Cardiac muscle cell (in vitro differentiated cells and primary cell): ENCODE results near the gene COL19A1. TPM values are rescaled to one million over a fixed set of nuclear protein-coding genes. Genes with fewer than 3 reads are reported as not detected.

Source experiments
- DNase-seq, 2 donors: peaks; one replicate each; pipeline versions ENCODE4 v3.0.0 to v3.0.0-alpha.2; 2010 to 2017; ENCODE audit warnings: low read depth in 1 of 2, low spot score in 1 of 2
- H3K27ac ChIP-seq: fragments of 200-600 bp; sonication (generic); 2 replicates; pipeline ENCODE4 v1.5.1; 2016
- H3K27me3 ChIP-seq: fragments of 200-600 bp; sonication (generic); 2 replicates; pipeline ENCODE4 v1.6.0; 2016; ENCODE audit warnings: control low read depth
- H3K36me3 ChIP-seq: fragments of 200-600 bp; sonication (generic); 2 replicates; pipeline ENCODE4 v1.5.1; 2016; ENCODE audit warnings: control low read depth
- H3K4me1 ChIP-seq: fragments of 200-600 bp; sonication (generic); 2 replicates; pipeline ENCODE4 v1.8.1; 2017; ENCODE audit warnings: low read depth, mild to moderate bottlenecking, mixed run types
- H3K4me3 ChIP-seq: fragments of 200-600 bp; sonication (generic); 2 replicates; pipeline ENCODE4 v1.5.1; 2016; ENCODE audit warnings: mild to moderate bottlenecking
- H3K9me3 ChIP-seq: fragments of 200-600 bp; sonication (generic); 2 replicates; pipeline ENCODE4 v1.5.1; 2017; ENCODE audit warnings: low read depth, mild to moderate bottlenecking, control low read depth
- polyA plus RNA-seq: library from polyadenylated mRNA; unstranded; fragments of >200 nt; fragmentation: Nextera tagmentation; extraction: Ambion mirVana; gene quantifications from 2 replicates; pipeline ENCODE4 v1.2.1, GENCODE V29; 2016
- total RNA-seq: library from RNA; depleted of rRNA; stranded (reverse); fragments of >200 nt; gene quantifications from 2 replicates; pipeline ENCODE4 v1.2.3, GENCODE V29; 2016
- TF ChIP-seq, protein P1 (sequence below): IDR thresholded peaks from 2 replicates; pipeline ENCODE4 v1.5.1; 2012; ENCODE audit warnings: low read depth, mild to moderate bottlenecking, low read length

The COL19A1 gene
- total and polyA plus RNA-seq, 2 experiments from 2014 or later = 0.10 to 0.27 TPM

DNA sequence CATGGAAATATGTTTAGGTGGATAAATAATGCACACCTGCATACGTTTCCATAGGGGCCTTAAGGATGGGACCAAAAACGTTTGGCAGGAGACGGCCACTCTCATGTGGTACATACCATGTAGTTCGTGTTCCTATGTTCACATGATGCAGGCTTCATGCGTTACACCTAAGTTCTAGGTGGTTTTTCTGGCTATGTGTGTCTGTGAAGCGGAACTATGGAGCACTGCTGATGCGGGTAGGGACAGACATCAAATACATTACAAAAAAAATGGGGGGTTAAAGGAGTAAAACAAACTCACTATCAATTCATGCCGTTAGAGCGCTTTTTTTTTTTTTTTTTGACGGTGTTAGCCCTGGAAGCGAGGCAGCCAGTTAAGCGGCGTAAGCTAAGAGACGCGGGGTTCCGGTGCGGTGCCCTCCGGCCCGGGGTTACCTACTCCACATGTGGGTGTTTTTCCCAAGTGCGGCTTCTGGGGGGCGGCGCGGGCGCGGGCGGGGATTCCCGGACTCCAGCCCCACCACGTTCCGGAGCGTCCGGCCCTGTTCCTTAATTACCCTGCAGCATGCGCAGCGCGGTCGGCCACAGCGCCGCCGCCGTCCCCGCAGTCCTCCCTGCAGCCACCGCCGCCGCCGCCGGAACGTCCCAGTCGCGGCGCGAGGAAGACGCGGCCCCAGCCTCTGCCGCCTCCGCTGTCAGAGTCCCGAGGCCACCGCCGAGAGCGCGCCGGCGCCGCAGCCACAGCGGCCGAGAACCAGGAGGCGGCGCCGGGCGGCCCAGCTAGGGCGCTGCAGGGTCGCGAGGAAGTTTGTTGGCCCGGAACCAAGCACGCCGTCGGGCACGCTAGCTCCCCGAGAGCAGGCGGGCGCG is 648 bp downstream of the COL19A1 start:
- Histone ChIP-seq H3K9me3 (no peaks in the 10 kb centered on the region), H3K4me3 (peak overlapping the region; percentile 50), H3K36me3 (no peaks in the 10 kb centered on the region), H3K27me3 (peaks cover 49% of the 10 kb centered on the region), H3K4me1 (no peaks in the 10 kb centered on the region), H3K27ac (no peak overlapping the region)
- TF ChIP-seq, protein P1, sequence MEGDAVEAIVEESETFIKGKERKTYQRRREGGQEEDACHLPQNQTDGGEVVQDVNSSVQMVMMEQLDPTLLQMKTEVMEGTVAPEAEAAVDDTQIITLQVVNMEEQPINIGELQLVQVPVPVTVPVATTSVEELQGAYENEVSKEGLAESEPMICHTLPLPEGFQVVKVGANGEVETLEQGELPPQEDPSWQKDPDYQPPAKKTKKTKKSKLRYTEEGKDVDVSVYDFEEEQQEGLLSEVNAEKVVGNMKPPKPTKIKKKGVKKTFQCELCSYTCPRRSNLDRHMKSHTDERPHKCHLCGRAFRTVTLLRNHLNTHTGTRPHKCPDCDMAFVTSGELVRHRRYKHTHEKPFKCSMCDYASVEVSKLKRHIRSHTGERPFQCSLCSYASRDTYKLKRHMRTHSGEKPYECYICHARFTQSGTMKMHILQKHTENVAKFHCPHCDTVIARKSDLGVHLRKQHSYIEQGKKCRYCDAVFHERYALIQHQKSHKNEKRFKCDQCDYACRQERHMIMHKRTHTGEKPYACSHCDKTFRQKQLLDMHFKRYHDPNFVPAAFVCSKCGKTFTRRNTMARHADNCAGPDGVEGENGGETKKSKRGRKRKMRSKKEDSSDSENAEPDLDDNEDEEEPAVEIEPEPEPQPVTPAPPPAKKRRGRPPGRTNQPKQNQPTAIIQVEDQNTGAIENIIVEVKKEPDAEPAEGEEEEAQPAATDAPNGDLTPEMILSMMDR = no peak
- DNase-seq = peak; percentile 39 to 90

DNA sequence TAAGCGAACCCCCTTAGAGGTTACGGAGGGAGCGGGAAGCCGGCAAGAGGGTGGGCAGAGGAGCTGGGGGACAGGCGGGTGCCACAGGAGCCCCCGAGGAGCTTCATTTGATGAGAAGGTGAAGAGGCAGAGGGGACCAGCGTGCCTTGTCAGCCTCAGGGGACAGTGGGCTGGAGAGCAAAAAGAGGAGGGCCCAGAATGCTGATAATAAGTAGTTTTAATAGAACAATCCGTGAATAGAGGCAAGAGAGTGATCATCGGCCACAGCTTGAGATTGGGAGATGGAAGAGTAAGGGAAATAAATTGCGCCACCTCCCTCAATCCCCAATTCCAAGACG is 1.3 kb downstream of the COL19A1 start:
- Histone ChIP-seq H3K36me3 (no peaks in the 10 kb centered on the region), H3K4me3 (peak overlapping the region; percentile 50), H3K27ac (no peak overlapping the region), H3K9me3 (no peaks in the 10 kb centered on the region), H3K27me3 (peaks cover 49% of the 10 kb centered on the region), H3K4me1 (no peaks in the 10 kb centered on the region)
- TF ChIP-seq, protein P1 = no peak
- no peak for DNase-seq

DNA sequence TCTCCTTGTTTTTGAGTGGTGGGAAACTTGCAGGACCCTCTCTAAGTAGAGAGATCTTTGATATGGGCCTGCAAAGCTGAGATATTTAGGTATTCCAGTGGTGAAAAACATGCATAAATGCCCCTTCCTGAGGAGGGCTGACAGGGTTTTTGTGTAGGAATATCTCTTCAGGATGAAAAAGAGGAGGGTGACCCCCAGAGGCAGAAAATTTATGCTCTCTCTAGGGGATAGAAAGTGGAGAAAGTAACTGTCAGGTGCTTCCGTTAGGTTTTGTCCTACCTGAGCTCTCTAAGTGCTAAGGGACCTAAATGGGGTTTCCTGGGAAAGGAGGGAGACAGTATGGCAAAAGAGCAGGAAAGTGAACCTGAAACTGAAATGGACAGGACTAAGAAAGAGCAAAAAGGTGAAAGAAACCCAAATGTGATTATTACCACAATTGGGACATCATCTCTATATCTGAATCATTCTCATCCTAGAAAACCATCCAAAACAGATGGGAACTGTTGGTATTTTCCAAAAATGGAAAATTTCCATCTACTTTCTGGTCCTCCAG is 2.0 kb downstream of the COL19A1 start:
- H3K4me3 ChIP-seq = no peak overlapping the region
- TF ChIP-seq, protein P1 = no peak
- DNase-seq = peak in 1 of 2 donors; percentile 3

DNA sequence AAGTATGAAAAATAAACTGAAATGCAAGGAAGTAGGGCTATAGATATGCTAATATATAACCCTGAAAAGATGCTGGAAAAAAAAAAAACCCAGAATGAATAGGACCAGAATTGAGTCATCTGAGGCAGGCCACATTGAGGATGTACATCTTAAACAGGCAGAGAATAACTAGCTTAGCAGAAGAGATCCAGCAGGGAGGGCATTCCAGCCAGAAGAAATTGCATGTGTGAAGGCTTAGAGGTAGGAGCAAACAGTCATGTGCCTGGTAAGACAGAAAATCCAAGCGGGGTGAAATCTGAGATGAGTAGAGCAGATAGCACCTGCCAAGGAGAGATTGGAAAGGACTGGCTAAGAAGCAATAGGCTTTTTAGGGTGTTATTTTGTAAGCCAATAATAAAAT is 2.6 kb downstream of the COL19A1 start:
- TF ChIP-seq, protein P1 = no peak
- Histone ChIP-seq H3K9me3 (no peaks in the 10 kb centered on the region), H3K27me3 (peaks cover 49% of the 10 kb centered on the region), H3K4me3 (no peak overlapping the region), H3K4me1 (no peaks in the 10 kb centered on the region), H3K36me3 (no peaks in the 10 kb centered on the region), H3K27ac (no peak overlapping the region)
- no peak for DNase-seq

More for the DNA sequence above, 2.0 kb downstream of the COL19A1 start:
- Histone ChIP-seq H3K27me3 (peaks cover 49% of the 10 kb centered on the region), H3K4me1 (no peaks in the 10 kb centered on the region), H3K36me3 (no peaks in the 10 kb centered on the region), H3K9me3 (no peaks in the 10 kb centered on the region), H3K27ac (no peak overlapping the region)

DNA sequence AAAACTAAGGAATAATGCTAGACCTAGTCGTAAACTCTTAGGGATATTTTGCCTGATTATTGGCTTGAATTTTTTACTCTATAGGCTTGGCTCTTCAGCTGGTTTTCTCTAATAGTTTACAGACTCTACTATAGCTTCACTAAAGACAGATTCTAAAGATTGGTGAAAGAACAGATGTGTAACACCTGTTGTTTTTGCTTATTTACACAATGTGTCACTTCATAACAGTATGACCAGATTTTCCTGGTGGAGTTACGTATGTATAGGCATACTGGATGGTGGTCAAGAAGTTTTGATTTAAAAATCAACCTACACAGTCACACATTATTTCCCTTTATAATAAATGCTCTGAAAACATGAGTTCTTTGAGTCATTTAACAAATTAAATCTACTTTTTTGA is 4.8 kb downstream of the COL19A1 start:
- H3K4me3 ChIP-seq = no peak overlapping the region
- TF ChIP-seq, protein P1 = no peak
- H3K4me1 ChIP-seq = no peaks in the 10 kb centered on the region
- no peaks in the 10 kb centered on the region for H3K36me3 ChIP-seq
- no peaks in the 10 kb centered on the region for H3K9me3 ChIP-seq
- H3K27ac ChIP-seq = no peak overlapping the region
- H3K27me3 ChIP-seq = peaks cover 28% of the 10 kb centered on the region
- DNase-seq = no peak
